Measurements from ENCODE around the gene HERC2. TPM values are rescaled to one million over a fixed set of nuclear protein-coding genes. Genes with fewer than 3 reads are reported as not detected.

HERC2 gene
- total and polyA plus RNA-seq, 8 donors: 7.9 to 437 (median 72.7) TPM

DNA sequence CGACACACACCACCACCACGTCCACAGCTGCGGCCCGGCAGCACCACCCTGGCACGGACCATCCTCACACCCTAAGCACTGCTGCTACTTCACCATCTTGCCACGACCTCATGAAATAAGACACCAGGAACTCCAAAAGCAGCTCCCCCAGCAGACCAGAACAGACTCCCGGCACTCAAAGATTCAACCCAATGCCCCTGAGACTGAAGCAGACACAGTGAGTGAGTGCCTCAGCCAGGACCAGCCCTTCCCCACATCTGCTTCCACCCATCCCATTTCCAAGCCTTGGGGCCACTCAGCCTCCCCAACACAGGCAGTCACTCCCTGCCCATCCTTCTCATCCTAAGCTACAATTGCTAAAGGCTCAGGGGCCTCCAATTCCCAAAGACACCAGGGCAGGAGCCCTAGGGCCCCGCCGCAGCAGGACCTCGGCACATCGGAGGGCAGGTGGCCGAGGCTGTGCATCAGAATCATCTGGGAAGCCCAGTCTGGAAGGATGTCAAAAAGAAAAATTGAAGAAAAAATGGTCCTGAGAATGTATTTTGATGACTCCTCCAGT, 204.5 kb downstream of the HERC2 start:
- peaks cover 58 to 100% (median 98%) of the 10 kb centered on the region in 4 donors for H3K36me3 ChIP-seq
- TF ChIP-seq, protein P1, sequence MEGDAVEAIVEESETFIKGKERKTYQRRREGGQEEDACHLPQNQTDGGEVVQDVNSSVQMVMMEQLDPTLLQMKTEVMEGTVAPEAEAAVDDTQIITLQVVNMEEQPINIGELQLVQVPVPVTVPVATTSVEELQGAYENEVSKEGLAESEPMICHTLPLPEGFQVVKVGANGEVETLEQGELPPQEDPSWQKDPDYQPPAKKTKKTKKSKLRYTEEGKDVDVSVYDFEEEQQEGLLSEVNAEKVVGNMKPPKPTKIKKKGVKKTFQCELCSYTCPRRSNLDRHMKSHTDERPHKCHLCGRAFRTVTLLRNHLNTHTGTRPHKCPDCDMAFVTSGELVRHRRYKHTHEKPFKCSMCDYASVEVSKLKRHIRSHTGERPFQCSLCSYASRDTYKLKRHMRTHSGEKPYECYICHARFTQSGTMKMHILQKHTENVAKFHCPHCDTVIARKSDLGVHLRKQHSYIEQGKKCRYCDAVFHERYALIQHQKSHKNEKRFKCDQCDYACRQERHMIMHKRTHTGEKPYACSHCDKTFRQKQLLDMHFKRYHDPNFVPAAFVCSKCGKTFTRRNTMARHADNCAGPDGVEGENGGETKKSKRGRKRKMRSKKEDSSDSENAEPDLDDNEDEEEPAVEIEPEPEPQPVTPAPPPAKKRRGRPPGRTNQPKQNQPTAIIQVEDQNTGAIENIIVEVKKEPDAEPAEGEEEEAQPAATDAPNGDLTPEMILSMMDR (IDR thresholded peaks at IDR 0.05): no peak
- no peak for TF ChIP-seq POLR2A (IDR thresholded peaks at IDR 0.05)
- no peak for TF ChIP-seq EP300 (IDR thresholded peaks at IDR 0.05)
- no peak for TF ChIP-seq POLR2AphosphoS5 (IDR thresholded peaks at IDR 0.05)
- no peak for DNase-seq
- H3K27me3 ChIP-seq: no peaks in the 10 kb centered on the region
- WGBS, 5 donors: 94 to 97% (median 96%) methylated on average over 12 of the region's 12 CpGs
- intact Hi-C loops (cut with DNase I; ENCODE audit: low total_unique reads): no loop called here
- no peak overlapping the region for H3K4me3 ChIP-seq
- H3K27ac ChIP-seq: no peak overlapping the region
- no peaks in the 10 kb centered on the region for H3K4me1 ChIP-seq
- H3K9me3 ChIP-seq: no peaks in the 10 kb centered on the region

DNA sequence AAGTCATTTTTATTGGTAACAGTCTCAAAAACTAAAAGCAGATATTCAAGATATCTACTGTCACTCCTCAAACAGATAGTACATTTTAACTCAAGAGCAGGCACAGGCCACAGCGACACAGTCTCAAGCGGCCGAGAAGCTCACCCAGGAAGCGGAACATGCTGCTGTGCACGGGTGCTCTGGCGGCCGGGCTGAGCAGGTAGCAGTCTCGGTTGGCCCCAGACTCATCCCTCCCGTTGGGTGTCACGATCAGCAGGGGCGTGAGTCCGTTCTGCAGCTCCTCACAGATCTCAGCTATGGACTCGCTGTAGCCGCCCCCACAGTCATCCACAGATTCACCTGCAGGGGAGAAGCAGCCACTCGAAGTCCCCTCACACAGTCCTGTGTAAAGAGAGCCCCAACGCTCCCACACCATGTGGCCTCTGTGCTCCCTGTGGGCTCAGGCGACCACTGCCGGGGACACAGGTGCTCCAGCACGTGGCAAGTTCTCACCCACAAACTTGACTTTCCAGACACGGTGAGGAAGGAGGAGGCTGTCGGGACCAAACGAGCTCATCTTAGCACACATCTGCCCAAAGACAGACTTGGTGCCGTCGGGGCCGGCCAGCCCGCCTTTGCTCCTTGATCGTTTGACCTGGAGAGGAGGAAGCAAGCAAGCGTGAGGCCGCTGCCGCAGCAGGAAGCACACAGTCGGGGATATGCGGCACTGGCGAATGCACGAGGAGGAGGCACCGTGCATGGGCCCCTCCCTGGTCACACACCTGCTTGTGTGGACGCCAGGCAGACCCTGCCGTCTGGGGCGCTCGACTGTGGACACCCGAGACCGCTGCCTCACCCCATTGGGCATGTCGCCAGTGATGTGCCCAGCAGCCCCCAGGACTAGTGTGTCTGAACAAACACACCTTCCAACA, 205.2 kb downstream of the HERC2 start:
- 91 to 95% (median 93%) methylated on average over 34 to 42 of the region's 42 CpGs for WGBS, 5 donors
- Histone ChIP-seq H3K36me3 (peaks cover 66 to 100% (median 99%) of the 10 kb centered on the region in 4 donors), H3K4me3 (no peak overlapping the region), H3K4me1 (no peaks in the 10 kb centered on the region), H3K27me3 (no peaks in the 10 kb centered on the region), H3K27ac (no peak overlapping the region), H3K9me3 (no peaks in the 10 kb centered on the region)
- DNase-seq: no peak
- intact Hi-C loops (cut with DNase I; ENCODE audit: low total_unique reads): no loop called here
- TF ChIP-seq EP300 (IDR thresholded peaks at IDR 0.05) (no peak), POLR2AphosphoS5 (IDR thresholded peaks at IDR 0.05) (no peak), POLR2A (IDR thresholded peaks at IDR 0.05) (no peak)
- TF ChIP-seq, protein P1 (IDR thresholded peaks at IDR 0.05): no peak

DNA sequence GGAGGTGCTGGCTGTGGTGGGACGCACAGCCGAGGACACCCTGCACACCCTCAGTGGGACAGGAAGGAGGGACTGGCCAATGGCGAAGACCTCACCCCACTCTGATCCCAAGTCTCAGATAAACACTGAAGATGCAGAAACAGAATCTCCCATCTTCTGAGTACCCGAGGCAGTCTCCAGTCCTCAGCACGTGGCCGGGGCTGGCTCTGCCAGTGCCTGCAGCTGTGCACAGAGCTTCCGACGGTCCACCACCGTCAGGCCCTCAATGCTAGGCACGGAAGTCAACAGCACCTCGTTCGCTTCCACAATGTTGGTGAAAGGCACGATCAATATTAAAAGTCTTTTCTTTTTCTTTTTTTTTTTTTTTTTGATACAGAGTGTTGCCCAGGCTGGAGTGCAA, 206.1 kb downstream of the HERC2 start:
- 86 to 90% (median 88%) methylated on average over 13 of the region's 13 CpGs for WGBS, 5 donors
- intact Hi-C loops (cut with DNase I; ENCODE audit: low total_unique reads): no loop called here

More for the DNA sequence above, 206.1 kb downstream of the HERC2 start:
- Histone ChIP-seq H3K27ac (no peak overlapping the region), H3K36me3 (peaks cover 64 to 100% (median 98%) of the 10 kb centered on the region in 4 donors), H3K4me3 (no peak overlapping the region), H3K4me1 (no peaks in the 10 kb centered on the region), H3K9me3 (no peaks in the 10 kb centered on the region), H3K27me3 (no peaks in the 10 kb centered on the region)
- no peak for DNase-seq
- TF ChIP-seq, protein P1 (IDR thresholded peaks at IDR 0.05): no peak
- TF ChIP-seq EP300 (IDR thresholded peaks at IDR 0.05): no peak
- no peak for TF ChIP-seq POLR2AphosphoS5 (IDR thresholded peaks at IDR 0.05)
- no peak for TF ChIP-seq POLR2A (IDR thresholded peaks at IDR 0.05)

All from stomach (tissue), 9 donors.